Prostate gland (tissue), 2 donors: ENCODE data around the gene BTBD17.

Experiments
- CTCF ChIP-seq, 4 experiments: fragments of 200-600 bp in 2 of 4; fragments of 450-650 bp in 2 of 4; sonication (generic) in 2 of 4; IDR thresholded peaks; 1 replicate in 3 of 4; 2 replicates in 1 of 4; pipeline ENCODE4 v1.5.1; 2016 to 2019; ENCODE audit warnings: antibody characterized with exemption in 4 of 4, mild to moderate bottlenecking in 2 of 4, moderate library complexity in 2 of 4
- POLR2AphosphoS5 ChIP-seq: sonication (generic); formaldehyde crosslinking; IDR thresholded peaks from one replicate; pipeline ENCODE4 v1.6.1; 2017; ENCODE audit warnings: antibody characterized with exemption

- TF ChIP-seq POLR2AphosphoS5 (no peak), CTCF (IDR thresholded peaks at IDR 0.05) (no peak)
These were observed 30.1 kb upstream of the BTBD17 start for GRCh38 chr17:74391771-74392170.
